HG02870 (cell line): ENCODE results near the gene RNF220.
"Not testable (repeated sequence)": the region's sequence is repeated elsewhere in the genome, so short reads cannot be mapped to it uniquely, and the experiment has no call there.

Experiments used
- ATAC-seq: cut with Tn5 transposase; IDR thresholded peaks from one replicate; pipeline ENCODE4 v1.9.1; 2021; ENCODE audit warnings: mild to moderate bottlenecking, moderate library complexity; ENCODE audit not compliant: unreplicated experiment

RNF220 gene

DNA sequence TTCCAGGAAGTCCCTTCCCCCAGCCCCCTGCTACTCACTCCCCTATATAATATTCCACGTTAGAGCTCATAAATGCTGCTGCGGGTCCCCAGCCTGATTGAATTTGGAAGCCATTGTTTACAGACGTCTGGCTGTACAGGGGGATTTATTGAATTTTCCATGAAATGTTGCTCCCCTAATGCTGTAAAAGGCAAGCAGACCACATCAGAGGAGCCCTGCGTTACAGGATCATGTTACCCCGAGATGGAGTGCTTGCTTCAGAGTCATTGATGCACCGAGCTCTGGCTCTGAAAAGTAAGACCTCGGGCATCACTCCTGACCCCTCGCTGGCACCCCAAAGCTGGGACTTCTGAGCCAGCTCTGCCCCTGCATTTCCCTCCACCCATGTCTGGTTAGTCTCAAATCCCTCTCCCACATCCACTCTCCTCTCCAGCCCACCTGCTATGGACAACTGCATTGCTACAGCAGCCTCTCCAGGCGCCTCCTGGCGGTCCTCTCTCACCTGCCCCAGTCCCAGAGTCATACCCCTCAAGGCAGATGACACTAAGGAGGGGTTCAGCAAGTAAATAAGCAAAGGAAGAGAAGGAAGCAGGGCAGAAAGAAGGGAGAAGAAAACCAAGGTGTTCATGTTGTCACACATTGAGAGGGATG lies 141.5 kb downstream of the RNF220 start:
- no peak for ATAC-seq

DNA sequence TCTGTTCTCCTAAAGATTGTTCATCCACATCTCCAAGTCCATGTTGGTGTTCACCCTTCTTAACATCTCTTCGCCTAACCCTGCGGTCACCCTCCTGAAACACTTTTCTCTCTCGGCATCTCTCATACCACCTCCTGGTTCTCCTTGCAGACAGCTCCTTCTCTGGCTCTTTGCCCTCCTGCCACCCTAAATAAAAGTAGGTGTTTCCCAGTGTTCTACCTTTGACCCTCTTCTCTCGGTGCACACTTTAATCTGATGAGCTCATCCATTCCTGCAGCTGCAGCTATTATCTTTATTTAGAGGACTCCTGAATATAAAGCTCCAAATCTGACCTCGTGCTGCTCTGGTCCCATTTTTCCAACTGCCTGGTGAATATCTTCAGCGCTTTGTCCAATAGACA lies 142.3 kb downstream of the RNF220 start:
- ATAC-seq: no peak

DNA sequence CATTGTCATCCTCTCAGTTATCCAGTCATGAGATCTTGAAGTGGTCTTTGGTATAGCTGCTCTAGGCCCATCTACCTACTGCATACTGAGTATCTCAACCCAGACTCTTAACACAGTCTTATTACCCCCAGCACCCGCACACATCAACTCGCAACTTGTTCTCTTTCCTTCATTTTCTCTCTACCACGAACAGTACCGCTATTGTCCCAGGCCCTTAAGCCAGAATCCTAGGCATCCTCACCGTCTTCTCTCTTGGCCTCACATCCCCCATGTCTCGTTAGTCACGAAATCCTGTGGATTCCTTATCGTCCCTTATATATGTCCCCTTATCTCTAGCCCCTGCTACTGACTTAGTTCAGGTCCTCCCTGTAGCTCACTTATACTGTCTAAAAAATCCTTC lies 142.8 kb downstream of the RNF220 start:
- no peak for ATAC-seq

DNA sequence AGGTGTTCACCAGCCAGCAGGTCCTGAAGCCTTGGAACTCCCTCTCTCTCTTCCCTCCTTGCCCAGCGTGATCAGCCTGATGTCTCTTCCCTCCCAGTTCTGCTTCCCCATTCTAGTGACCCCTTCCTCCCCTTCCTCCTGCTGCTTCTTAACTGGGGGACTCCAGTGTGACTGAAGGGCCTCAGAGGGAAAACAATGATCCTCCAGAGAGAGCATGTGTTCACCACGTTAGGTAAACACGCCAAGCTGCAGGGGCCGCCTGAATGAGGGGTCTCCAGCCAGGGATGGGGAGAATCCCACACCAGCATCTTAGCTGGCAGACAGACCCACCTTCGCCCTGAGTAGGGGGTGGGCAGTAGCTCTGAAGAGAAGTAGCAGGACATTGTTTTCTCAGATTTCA lies 144.5 kb downstream of the RNF220 start:
- ATAC-seq: no peak

DNA sequence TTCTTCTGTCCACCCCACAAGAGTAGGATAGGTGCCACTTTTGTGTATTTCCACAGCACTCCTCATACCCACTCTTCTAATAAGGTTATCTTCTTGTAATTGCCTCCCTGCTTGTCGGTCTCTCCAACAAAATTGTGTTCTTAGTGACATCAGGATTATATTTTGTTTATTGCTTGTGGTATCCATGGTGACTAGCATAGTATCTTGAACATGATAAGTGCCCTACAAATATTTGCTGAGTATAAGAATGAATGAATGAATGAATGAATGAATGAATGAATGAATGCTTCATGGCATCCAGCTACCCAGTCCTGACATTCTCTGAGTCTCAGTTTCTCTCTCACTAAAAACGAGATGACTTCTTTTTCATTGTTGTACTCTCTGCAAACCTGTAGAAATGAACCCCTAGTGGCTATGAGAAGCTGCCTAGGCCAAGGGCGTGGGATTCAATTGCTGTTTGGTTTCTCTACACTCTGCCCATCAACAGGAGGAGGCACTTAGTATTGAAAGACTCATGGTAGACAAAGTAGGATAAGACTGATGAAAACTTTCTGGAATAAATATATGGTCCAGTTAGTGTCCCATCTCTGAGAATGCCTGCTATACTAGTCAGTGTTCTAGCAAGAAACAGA lies 148.2 kb downstream of the RNF220 start:
- ATAC-seq: no peak

DNA sequence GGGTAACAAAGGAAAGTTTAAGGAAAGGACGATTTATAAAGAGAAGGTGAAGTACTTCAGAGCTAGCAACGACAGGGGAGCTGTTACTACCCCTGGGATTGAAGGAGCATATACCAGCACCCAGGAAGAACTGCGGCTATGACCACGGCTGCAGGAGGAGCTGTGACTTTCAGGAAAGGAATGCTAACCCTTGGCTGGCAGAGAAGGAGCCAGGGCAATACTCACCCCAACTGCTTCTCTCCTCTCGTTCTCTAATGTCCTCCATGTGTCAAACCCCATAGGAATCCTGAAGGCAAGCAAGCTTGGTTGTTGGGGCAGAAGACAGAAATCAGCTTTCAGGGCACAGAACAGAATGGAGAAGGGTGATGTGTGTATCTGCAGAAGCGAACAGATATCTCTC lies 148.7 kb downstream of the RNF220 start:
- ATAC-seq: no peak

DNA sequence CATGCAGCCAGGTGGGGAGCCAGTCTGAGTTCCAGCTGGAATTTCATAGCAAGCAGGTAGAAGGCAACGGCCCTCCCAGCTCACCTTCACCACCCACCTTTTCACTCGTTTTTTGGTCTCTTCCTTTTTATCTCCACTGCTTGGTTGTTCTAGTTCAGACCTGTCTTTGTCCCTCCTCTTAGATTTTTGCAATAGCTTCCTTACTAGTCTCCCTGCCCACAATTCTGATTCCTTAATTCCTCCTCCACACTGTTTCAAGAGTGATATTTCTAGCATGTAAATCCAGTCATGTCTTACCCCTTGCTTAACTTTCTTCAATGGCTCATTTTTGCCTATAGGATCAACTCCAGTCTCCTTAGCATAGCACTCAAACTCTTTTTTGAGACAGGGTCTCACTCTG lies 149.7 kb downstream of the RNF220 start:
- ATAC-seq: no peak

DNA sequence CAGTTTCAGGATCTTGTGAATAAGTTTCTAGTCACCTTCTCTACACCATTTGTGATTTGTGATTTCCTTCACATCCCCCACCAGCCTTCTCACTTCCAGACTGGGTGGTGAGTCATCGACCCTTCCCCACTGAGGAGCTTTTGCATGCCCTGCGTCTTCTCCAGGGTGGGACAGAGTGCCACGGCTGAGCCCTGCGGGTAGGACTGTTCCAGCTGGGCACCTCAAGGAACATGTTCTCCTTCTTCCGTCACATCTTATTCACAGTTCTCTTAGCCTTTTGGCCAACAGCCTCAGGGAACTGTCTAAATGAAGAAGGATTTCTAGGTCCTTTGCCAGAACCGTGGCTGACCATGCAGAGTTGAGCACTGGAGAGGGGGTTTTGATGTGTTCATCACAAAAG lies 152.7 kb downstream of the RNF220 start:
- ATAC-seq: no peak

DNA sequence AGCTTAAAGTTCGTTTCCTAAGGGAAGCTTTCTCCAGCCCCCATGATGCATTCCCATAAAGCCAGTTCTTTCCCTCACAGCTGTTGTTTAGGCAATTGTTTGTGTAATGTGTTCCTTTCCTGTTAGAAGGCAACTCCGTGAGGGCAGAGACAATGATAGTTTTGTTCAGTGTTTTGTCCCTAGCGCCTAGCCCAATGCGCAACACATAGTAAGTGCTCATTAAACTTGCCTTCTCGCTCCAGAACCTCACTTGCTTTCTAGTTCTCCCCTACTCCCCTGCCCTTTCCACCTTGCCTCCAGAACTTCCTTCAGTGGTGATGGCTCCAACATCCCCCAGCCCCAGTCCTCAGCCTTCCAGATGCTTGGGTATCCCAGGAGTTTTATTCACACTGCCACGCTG lies 153.8 kb downstream of the RNF220 start:
- no peak for ATAC-seq

DNA sequence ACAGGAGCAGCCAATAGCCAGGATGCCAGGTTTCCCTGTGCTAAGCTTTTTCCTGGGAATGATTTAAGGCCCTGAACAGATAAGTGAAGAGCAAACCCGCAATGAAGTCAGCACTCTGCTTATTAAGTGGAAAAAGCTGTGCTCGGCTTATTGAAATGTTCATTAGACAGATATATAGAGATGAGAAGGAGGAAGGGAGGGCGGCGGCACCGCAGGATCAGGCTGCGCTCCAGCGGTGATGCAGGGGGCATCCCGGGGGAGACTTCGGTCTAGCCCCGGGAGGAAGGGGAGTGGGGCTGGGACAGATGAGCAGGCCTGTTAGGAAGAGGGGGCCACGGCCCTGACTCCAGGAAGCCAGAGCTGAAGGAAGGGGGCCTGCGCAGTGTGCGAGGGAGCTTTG lies 154.3 kb downstream of the RNF220 start:
- no peak for ATAC-seq

DNA sequence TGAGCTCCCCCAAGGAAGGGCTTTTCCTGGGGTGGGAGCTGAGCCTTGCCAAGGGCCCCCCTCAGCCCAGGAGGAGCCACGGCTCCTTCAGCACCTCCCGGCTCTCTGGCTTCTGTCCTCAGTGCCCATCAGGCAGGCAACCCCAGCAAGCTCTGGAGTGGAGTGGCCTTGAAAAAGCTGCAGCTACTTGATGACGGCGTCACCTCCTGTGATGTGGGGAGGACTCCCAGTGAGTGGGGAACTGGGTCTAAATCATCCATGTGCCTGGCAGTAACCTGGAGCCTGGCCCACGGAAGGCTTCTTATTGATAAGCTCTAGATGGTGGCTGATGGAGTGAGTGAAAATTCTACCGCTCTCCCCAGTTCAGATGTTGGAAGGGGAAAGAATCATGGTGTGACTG lies 154.9 kb downstream of the RNF220 start:
- ATAC-seq: no peak

DNA sequence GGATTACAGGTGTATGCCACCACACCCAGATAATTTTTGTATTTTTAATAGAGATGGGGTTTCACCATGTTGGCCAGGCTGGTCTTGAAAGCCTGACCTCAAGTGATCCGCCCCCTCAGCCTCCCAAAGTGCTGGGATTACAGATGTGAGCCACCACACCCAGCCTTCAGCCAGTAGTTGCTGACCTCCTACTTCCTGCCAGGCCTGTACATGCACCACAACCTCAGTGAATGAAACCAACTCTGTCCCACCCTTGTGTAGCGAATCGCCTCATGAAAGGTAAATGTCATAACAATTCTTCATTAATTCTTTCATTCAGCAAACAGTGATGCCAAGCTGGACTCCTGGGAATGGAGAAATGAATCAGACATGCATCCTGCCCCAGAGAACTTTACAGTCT lies 155.6 kb downstream of the RNF220 start:
- ATAC-seq: not testable (repeated sequence)

DNA sequence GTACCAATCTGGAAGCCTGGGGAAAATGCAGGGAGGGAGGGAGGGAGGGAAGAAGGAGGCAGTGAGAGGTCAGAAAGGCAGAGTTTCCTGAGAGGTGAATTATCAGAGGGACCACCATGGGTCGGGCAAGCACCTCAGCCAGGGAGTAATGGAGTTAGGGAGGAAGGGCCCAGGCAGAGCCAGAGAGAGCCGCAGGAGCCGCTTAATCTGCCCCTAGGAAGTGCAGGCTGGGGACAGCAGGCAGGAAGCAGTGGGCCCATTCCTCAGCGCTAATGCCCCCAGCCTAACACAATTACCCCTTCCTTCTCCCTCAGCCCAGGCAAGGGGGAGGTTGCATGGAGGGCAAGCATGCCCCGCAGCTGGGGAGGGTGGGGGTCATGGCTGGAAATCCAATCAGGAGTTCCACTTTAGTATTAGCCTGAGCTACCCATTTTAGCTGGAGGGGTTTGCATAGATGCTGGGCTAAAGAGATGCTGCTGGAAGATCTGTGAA lies 160.2 kb downstream of the RNF220 start:
- ATAC-seq: no peak

DNA sequence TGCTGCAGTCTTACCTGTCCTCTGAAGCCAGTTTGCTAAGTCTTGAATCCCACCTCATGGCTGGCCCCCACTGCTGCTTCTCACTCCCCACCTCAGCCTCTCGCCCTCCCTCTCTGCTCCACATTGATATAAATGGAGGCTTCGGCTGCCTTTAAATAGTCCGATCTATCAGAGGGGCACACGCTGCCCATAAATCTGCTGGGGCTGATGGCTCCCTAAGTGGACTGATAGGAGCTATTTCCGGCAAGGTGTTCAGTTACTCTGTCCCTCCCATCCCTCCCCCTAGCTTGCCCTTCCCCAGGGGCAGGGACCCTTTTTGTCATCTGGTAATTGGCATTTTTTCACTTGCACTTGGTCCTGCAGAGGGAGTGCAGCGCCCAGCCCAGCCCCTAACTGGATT lies 160.8 kb downstream of the RNF220 start:
- ATAC-seq: no peak

DNA sequence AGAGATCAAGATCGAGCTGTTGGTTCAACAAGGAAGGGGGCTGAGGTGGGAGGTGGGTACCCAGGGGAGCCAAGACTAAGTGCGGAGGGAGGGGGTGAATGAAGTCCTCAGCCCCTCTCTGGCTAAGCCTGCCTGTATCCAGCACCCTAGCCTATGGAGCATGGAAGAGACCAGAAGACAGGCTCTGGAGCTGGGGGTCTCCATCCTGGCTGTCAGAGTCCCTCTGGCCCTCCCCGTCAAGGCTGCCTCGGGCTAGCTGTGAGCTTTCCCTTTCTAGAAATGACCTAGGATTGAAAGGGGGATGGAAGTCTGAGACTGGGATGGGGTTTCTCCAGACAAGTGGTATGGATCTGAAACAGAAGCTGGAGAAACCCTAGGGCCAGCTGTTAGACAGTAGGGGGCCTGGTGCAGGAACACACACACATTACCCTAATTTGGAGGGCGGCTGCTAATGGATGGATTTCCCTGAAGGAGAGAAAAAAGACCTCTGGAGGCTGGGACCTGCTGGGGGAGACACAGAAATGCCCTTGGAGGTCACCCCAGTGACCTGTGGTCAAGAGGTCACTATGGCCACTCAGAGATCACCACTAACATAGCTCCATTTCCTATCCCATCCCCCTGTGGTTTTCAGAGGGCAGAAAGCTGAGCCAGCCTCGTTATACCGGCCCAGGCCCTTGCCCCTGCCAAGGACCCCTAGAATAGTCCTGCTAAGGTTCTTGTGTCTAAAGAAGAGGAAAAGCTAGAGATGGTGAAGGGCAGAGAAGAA lies 161.4 kb downstream of the RNF220 start:
- no peak for ATAC-seq

DNA sequence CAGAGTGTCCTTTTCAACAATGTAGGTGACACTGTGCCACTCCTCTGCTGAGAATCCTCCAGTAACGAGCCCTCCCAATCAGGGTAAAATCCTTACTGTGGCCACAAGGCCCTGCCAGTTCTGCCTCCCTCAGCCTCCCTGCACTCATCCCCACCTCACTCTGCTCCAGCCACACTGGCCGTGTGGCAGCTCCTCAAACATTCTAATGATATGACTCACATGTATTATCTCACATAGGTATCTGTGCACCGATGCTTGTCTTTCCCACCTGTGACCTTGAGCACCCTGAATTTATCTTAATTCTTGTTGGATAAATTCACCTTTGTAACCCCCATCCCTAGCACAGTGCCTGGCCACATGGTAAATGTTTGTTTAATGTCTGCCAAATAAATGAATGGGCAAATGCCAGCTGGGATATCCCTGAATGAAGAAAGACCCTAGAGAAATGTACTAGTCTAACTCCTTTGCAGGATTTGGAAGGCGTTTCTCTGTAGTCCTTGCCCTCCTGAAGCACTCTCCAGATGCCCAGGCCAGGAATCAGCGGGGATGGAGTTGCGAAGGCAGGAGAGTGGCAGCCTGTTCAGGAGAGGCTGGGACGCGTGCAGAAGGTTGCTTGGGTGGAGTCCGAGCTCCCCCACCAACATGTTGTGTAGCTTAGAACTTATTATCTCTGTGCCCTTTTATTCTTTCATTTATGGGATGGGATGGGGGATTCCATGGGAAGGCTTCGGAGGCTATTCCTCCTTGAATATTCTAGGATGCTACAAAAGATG lies 163.3 kb downstream of the RNF220 start:
- ATAC-seq: no peak

DNA sequence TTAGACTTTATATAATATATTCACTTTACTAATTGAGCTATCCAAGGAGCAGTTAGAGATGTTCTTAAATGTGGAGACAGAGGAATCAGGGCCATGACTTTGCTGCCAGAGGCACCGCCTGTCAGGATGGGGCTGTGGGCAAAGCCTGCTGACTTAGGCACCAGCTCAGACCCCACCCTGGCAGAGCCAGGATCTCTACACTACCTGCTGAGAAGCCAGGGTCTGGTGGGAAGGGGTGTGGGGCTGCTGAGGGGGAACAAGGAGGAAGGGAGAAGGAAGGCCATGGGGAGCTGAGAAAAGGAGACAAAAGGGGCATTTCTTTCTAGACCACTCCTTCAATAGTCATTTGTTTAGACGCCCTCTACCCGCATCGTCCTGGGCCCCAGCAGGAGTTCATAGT lies 164.4 kb downstream of the RNF220 start:
- ATAC-seq: no peak

DNA sequence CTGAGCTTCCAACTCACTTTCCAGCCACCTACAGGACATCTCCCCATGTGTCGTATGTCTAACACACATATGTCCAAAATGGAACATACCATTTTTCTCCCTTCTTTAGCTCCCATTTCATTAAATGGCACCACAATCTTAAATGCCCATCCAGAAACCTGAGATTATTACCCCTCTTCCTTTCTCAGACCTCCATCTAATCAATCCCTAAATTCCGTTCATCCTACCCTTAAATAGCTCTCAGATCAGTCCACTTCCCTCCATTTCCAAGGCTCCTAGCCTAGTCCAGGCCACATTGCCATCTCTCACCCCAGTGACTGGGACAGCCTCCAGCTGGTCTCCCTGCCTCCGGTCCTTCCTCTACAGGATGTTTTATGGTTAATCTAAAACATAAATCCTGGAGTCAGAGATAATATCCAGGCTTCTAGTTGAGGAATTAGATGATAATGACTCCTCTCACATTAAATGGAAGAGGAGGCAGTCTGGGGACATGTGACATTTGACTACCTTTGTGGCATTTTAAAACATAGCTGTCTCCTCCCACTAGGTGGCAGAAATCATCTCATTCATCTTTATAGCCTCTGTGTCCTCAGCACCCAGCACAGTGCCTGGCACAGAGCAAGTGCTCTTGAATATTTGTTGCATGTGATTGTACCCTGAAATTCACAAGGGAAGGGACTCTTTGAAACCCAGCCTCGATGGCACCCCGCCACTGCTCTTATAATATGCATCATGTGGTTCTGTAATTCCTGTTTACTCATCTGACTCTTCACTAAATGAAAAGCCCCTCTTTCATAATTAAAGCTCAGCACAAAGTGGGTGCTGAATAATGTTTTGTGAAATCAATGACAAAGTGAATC lies 166.9 kb downstream of the RNF220 start:
- ATAC-seq: no peak

DNA sequence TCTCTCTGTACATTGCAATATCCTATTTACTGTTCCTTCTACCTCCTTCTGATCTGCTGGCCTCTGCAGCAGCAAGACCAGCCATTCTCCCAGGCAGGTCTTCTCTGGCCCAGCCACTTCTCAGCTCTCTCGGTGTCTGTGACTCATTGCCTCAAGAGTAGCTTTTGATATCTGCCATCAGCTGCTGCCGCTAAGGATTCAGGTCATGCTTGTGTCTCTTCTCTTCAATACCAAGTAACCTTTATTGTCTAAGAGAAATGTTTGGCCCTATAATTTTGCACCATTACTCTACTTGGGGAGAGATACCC lies 167.5 kb downstream of the RNF220 start:
- ATAC-seq: no peak

DNA sequence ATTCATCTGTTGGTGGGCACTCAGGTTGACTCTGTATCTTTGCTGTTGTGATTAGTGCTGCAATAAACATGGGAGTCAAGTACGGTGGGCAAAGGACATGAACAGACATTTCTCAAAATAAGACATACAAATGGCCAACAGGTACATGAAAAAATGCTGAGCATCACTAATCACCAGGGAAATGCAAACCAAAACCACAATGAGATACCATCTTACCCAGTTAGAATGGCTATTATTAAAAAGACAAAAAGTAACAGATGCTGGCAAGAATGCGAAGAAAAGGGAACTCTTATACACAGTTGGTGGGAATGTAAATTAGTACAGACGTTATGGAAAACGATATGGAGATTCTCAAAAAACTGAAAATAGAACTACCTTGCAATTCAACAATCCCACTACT lies 170.3 kb downstream of the RNF220 start:
- ATAC-seq: no peak
